Mucosa of rectum (tissue), 2 donors: ENCODE results near the gene EEF2K.

Experiments
- H3K27ac ChIP-seq, 2 donors: one replicate each; pipeline ENCODE4 v1.7.0; 2013; ENCODE audit warnings: inconsistent platforms in 2 of 2, low read depth in 2 of 2, low read length in 2 of 2
- H3K27me3 ChIP-seq, 2 donors: one replicate each; pipeline ENCODE4 v1.7.0; 2013; ENCODE audit warnings: low read length in 2 of 2; ENCODE audit not compliant: control insufficient read depth in 2 of 2, insufficient read depth in 2 of 2
- H3K36me3 ChIP-seq, 2 donors: one replicate each; pipeline ENCODE4 v1.7.0; 2013; ENCODE audit warnings: low read length in 2 of 2; ENCODE audit not compliant: control insufficient read depth in 2 of 2, insufficient read depth in 2 of 2
- H3K4me1 ChIP-seq, 2 donors: one replicate each; pipeline ENCODE4 v1.7.0; 2013; ENCODE audit warnings: low read length in 2 of 2, mild to moderate bottlenecking in 1 of 2; ENCODE audit not compliant: control insufficient read depth in 2 of 2, insufficient read depth in 2 of 2
- H3K4me3 ChIP-seq, 2 donors: one replicate each; pipeline ENCODE4 v1.7.0; 2013; ENCODE audit warnings: low read length in 2 of 2
- H3K9ac ChIP-seq, 2 donors: one replicate each; pipeline ENCODE4 v1.7.0; 2013; ENCODE audit warnings: low read length in 2 of 2, low read depth in 1 of 2, mild to moderate bottlenecking in 1 of 2
- H3K9me3 ChIP-seq, 2 donors: one replicate each; pipeline ENCODE4 v1.7.0; 2013; ENCODE audit warnings: low read length in 2 of 2; ENCODE audit not compliant: control insufficient read depth in 2 of 2
- donor health status: healthy.
- donor health status: Normal muscosa, but diverticular disease.

Gene EEF2K

DNA sequence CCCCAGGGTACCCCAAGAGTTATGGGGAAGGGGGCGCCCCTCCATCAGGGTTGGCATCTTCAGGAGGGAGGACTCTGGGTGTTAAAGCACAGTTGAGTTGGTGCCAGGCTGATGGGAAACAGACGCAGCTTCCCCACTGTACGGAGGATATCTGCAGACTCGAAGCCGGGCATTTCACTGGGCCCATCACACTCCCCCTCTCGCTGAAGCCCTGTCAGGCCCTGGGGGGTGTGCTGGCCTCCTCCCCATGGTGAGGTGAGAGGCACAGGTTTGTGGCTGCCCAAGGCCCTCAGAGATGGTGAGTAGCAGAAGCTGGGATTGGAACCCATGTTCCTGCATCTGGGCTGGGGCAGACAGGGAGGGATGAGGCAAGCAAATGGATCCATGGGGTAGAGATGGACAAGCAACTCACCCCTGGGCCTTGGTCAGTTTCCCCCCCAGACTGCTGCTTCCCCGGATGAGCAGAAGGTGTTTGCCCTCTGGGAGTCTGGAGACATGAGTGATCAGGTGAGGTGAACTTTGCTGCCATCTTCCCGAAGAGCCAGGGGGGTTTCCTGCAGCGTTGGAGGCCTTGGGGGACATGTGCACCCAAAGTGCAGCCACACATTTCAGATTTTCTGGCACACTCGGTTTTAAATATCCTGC, 122.1 kb downstream of the EEF2K start:
- Histone ChIP-seq H3K36me3 (peaks cover 51 to 59% of the 10 kb centered on the region in 2 donors), H3K4me1 (no peaks in the 10 kb centered on the region), H3K27ac (no peak overlapping the region), H3K4me3 (no peak overlapping the region), H3K27me3 (no peaks in the 10 kb centered on the region), H3K9ac (no peak overlapping the region), H3K9me3 (no peaks in the 10 kb centered on the region)

DNA sequence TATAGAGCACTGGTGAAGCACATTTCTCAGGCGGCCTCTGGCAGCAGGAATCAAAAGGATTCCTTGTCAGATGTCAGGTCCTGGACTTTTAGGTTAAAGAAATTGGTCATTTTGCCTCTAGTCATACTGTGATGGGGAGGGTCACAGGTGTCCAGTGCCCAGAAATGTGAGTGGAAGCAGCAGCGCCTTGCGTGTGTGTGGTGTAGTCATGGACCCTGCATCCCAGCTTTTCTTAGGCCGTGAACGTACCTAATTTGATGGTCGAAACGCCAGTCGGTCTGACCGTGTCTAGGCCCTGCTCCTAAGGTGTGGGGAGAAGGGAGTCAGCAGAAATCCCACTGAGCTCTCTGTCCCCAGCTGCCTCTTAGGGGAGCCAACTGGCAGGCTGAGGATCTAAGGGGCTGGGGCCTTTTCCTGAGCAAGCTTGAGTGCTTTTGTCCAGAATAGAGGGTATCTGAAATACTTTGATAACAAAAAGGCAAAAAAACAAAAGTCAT, 123.2 kb downstream of the EEF2K start:
- Histone ChIP-seq H3K36me3 (peaks cover 56 to 60% of the 10 kb centered on the region in 2 donors), H3K9ac (no peak overlapping the region), H3K27me3 (no peaks in the 10 kb centered on the region), H3K4me1 (no peaks in the 10 kb centered on the region), H3K27ac (no peak overlapping the region), H3K4me3 (no peak overlapping the region), H3K9me3 (no peaks in the 10 kb centered on the region)

DNA sequence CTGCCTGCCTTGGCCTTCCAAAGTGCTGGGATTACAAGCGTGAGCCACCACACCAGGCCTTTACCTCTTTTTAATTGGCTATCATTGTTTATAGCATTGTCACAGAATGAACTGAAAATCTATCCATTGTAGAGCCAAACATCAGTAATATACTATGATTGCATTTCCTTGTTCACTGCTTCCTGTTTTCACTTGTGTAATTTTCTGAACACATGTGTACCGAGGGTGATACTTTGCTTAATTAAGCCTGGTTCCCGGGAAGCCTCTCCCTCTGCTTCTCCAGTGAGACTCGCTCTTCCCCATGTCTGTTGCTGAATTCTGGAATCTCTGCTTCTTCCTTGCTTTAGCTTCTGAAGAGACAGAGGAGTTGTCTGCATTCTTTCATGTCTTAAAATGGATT, 124.2 kb downstream of the EEF2K start:
- no peak overlapping the region for H3K9ac ChIP-seq
- H3K36me3 ChIP-seq, result peaks cover 56 to 61% of the 10 kb centered on the region in 2 donors
- H3K27me3 ChIP-seq, result no peaks in the 10 kb centered on the region
- H3K9me3 ChIP-seq, result no peaks in the 10 kb centered on the region
- H3K27ac ChIP-seq, result no peak overlapping the region
- no peak overlapping the region for H3K4me3 ChIP-seq
- H3K4me1 ChIP-seq, result no peaks in the 10 kb centered on the region

DNA sequence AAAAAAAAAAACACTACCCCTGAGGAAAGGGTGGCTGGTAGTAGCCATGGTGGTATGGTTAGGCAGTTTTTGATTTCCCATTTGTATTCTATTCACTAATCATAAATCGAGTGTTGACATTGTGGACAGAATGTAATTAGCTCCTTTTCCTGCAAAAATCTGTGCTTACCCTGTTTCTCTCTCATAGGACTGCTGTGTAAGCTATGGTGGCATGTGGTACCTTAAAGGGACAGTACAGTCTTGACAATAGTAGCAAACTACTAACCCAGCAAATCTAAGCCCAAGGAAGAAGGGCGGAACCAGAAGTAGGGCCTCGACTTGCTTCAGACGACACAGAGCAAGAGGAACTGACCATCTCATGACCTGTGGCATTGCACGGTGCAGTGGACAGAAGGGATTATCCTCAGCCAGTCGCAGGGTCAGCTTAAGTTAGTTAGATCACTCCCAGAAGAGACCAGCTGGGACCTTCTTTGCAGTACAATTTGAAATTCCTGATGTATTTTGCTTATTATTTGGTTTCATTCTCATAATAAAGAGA, 127.4 kb downstream of the EEF2K start:
- Histone ChIP-seq H3K4me3 (no peak overlapping the region), H3K9me3 (peaks cover 2 to 3% of the 10 kb centered on the region in 2 donors), H3K4me1 (no peaks in the 10 kb centered on the region), H3K27me3 (no peaks in the 10 kb centered on the region), H3K27ac (no peak overlapping the region), H3K9ac (no peak overlapping the region), H3K36me3 (peaks cover 46 to 52% of the 10 kb centered on the region in 2 donors)

DNA sequence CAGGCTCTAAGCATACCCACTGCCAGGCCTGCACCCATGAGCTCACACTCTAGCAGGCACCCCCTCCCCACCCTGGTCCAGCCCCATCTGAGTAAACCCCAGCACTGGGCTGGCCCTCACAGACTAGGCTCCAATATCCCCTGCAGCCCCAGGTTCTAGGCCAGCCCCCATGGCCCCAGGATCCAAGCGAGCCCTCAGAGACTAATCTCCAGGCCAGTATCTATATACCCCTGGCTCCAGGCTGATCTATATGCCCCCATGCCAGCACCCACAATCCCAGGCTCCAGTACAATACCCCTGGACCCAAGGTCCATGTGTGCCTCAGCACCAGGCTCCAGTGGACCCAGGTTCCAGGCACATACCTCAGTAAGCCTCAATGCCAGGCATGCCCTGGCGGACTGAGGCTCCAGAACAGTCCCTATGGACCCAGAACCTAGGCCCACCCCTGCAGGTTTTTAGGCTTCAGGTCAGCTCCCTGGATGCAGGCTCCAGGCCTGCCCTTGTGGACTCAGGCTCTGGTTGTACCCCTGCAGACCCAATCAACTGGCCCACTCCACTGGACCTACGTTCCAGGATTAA, 129.7 kb downstream of the EEF2K start:
- Histone ChIP-seq H3K36me3 (peaks cover 39 to 46% of the 10 kb centered on the region in 2 donors), H3K4me3 (no peak overlapping the region), H3K9me3 (peaks cover 2 to 3% of the 10 kb centered on the region in 2 donors), H3K9ac (no peak overlapping the region), H3K27me3 (no peaks in the 10 kb centered on the region), H3K27ac (no peak overlapping the region), H3K4me1 (no peaks in the 10 kb centered on the region)

DNA sequence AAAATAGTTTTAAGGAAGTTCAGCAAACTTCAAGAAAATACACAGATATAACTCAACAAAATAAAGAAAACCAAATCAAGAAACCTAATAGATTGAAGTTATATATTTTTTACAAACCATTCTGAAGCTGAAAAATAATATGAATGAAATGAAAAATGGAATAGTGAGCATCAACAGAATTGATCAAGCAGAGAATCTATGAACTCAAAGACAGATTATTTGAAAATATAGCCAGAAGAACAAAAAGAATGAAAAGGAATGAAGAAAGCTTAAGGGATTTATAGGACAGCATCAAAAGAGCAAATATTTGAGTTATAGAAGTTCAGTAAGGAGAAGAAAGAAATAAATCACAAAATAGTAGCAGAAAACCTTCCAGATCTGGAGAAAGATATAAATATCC, 130.5 kb downstream of the EEF2K start:
- Histone ChIP-seq H3K9ac (no peak overlapping the region), H3K4me1 (no peaks in the 10 kb centered on the region), H3K9me3 (peaks cover 2 to 3% of the 10 kb centered on the region in 2 donors), H3K36me3 (peaks cover 36 to 43% of the 10 kb centered on the region in 2 donors), H3K4me3 (no peak overlapping the region), H3K27ac (no peak overlapping the region), H3K27me3 (no peaks in the 10 kb centered on the region)

DNA sequence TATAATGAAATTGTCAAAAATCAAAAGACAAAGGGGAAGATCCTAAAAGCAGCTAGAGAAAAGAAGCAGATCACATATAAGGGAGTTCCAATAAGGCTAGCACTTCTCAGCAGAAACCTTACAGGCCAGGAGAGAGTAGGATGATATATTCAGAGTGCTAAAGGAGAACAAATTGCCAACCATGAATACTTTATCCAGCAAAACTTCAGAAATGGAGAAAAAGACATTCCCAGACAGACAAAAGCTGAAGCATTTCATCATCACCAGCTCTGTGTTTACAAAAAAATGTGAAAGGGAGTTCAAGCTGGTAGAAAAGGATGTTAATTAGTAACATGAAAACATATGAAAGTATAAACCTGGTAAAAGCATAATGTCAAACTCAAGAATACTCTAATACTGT, 131.0 kb downstream of the EEF2K start:
- Histone ChIP-seq H3K36me3 (peaks cover 32 to 38% of the 10 kb centered on the region in 2 donors), H3K9ac (no peak overlapping the region), H3K4me1 (no peaks in the 10 kb centered on the region), H3K27me3 (no peaks in the 10 kb centered on the region), H3K27ac (no peak overlapping the region), H3K9me3 (peaks cover 2 to 3% of the 10 kb centered on the region in 2 donors), H3K4me3 (no peak overlapping the region)

DNA sequence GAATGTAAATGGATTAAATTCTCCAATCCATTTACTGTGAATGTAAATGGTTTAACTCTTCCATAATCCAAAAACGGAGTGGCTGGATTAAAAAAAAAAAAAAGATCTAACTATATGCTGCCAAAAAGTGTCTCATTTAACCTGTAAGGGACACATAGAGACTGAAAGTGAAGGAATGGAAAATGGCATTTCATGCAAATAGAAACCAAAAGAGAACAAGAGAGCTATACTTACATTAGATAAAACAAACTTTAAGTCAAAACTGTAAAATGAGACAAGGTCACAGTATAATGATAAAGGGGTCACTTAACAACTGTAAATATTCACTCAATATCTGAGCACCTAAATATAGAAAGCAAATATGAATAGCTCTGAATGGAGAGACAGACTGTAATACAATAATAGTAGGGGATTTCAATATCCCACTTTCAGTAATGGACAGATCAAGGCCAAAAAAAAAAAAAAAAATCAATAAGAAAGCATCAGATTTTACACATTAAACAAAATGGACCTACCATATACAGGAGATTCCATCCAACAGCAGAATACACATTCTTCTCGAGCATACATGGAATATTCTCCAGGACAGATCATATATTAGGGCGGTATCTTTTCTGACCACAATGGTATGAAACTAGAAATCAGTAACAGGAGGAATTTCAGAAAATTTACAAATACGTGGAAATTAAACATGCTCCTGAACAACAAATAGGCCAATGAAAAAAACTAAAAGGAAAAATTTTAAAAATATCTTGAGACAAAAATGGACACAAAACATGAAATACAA, 132.0 kb downstream of the EEF2K start:
- Histone ChIP-seq H3K27me3 (no peaks in the 10 kb centered on the region), H3K9ac (no peak overlapping the region), H3K4me3 (no peak overlapping the region), H3K4me1 (no peaks in the 10 kb centered on the region), H3K36me3 (peaks cover 28 to 31% of the 10 kb centered on the region in 2 donors), H3K9me3 (peaks cover 2 to 3% of the 10 kb centered on the region in 2 donors), H3K27ac (no peak overlapping the region)
